AG09319 (cell line): ENCODE measurements around the gene NEU2.
"Not testable (repeated sequence)": the region's sequence is repeated elsewhere in the genome, so short reads cannot be mapped to it uniquely, and the experiment has no call there.

ENCODE experiments used
- DNase-seq: peaks from one replicate; pipeline ENCODE4 v3.0.0-alpha.2; 2010; ENCODE audit warnings: low read depth; ENCODE audit errors: extremely low read depth
- CTCF ChIP-seq: IDR thresholded peaks from 2 replicates; pipeline ENCODE4 v1.5.1; 2011; ENCODE audit warnings: low read depth, mild to moderate bottlenecking, inconsistent platforms, low read length, moderate library complexity

NEU2 gene

GRCh38 chr2:233011268-233011650 lies 21.2 kb upstream of the NEU2 start:
- TF ChIP-seq CTCF = no peak
- DNase-seq = no peak

GRCh38 chr2:233011702-233012131 lies 20.8 kb upstream of the NEU2 start:
- TF ChIP-seq CTCF = no peak
- DNase-seq = no peak

GRCh38 chr2:233012301-233012971 lies 20.0 kb upstream of the NEU2 start:
- DNase-seq = no peak
- TF ChIP-seq CTCF = no peak

- no peak for TF ChIP-seq CTCF
Measured at GRCh38 chr2:233013027-233013461, 19.4 kb upstream of the NEU2 start, which contains the start of gene NGEF. Gene NGEF, minus strand, starts transcription at chr2:233013256. Its CDS starts 38,366 bp downstream, at chr2:232974890.

GRCh38 chr2:233013650-233014049 lies 18.8 kb upstream of the NEU2 start:
- DNase-seq = no peak
- TF ChIP-seq CTCF = no peak

More at GRCh38 chr2:233013027-233013461, 19.4 kb upstream of the NEU2 start, which contains the start of gene NGEF:
- DNase-seq = no peak

- TF ChIP-seq CTCF = no peak
- DNase-seq = no peak
Measured at GRCh38 chr2:233015019-233015645, 17.3 kb upstream of the NEU2 start.

- DNase-seq = no peak
- TF ChIP-seq CTCF = no peak
Measured at GRCh38 chr2:233017947-233018346, 14.5 kb upstream of the NEU2 start.

GRCh38 chr2:233019610-233020009 lies 12.9 kb upstream of the NEU2 start:
- not testable (repeated sequence) for DNase-seq
